HFFc6 (cell line): Measurements from ENCODE around the gene SLC38A10. TPM values are rescaled to one million over a fixed set of nuclear protein-coding genes. Genes with fewer than 3 reads are reported as not detected.

ENCODE experiments used
- DNase-seq: peaks from one replicate; pipeline ENCODE4 v3.0.0-alpha.2; 2018
- H3K27ac Mint-ChIP-seq: 2 replicates; pipeline ENCODE4 v1.8.0; 2020; ENCODE audit warnings: mild to moderate bottlenecking, mixed read lengths
- H3K27me3 Mint-ChIP-seq: 2 replicates; pipeline ENCODE4 v1.8.0; 2021; ENCODE audit warnings: mild to moderate bottlenecking, moderate library complexity, mixed read lengths; ENCODE audit not compliant: insufficient read depth
- H3K36me3 Mint-ChIP-seq: 2 replicates; pipeline ENCODE4 v1.8.0; 2021; ENCODE audit warnings: low read depth, mixed read lengths
- H3K4me1 Mint-ChIP-seq: 2 replicates; pipeline ENCODE4 v1.8.0; 2020; ENCODE audit warnings: low read depth, mixed read lengths
- H3K4me3 Mint-ChIP-seq: 2 replicates; pipeline ENCODE4 v1.8.0; 2020; ENCODE audit warnings: mild to moderate bottlenecking, moderate library complexity, mixed read lengths
- H3K9me3 Mint-ChIP-seq: 2 replicates; pipeline ENCODE4 v1.8.0; 2020; ENCODE audit warnings: mild to moderate bottlenecking, mixed read lengths
- total RNA-seq, 6 experiments: library from RNA; stranded (reverse); fragmentation: NEBNext Ultra II Directional; extraction: Animal tissue kit (Norgen Biotek cat#: 25700); gene quantifications; 2 replicates in 1 of 6; 3 replicates in 5 of 6; pipeline ENCODE4 v1.2.3, GENCODE V29; 2021
- TF ChIP-seq, protein P1 (sequence below): fragments of 200-600 bp; sonication (generic); IDR thresholded peaks from 2 replicates; pipeline ENCODE4 v1.5.0; 2021; ENCODE audit warnings: antibody characterized with exemption, mild to moderate bottlenecking

SLC38A10 gene
- total RNA-seq, 6 experiments from 2014 or later, result 71.2 to 88.3 (median 72.2) TPM

DNA sequence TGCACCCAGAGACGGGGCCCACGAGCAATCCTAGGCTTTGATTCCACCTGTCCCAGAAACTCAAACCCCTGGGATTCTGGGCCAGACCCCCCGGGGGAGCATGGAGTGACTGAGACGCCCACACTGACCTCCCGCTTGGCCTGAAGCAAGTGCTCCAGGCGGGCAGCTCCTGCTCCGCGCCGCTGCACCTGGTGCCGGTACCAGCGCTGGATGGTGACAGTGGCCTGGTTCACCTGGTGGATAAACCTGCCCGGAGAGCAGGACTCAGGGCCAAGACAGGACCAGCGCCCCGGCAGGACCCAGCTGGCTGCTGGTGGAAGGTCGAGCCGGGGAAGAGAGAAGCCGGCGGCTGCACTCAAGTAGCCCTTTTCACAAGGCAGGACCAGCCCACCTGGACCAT, 94.9 kb downstream of the SLC38A10 start:
- no peaks in the 10 kb centered on the region for H3K36me3 Mint-ChIP-seq
- no peak overlapping the region for H3K27ac Mint-ChIP-seq
- no peak for DNase-seq
- TF ChIP-seq, protein P1, sequence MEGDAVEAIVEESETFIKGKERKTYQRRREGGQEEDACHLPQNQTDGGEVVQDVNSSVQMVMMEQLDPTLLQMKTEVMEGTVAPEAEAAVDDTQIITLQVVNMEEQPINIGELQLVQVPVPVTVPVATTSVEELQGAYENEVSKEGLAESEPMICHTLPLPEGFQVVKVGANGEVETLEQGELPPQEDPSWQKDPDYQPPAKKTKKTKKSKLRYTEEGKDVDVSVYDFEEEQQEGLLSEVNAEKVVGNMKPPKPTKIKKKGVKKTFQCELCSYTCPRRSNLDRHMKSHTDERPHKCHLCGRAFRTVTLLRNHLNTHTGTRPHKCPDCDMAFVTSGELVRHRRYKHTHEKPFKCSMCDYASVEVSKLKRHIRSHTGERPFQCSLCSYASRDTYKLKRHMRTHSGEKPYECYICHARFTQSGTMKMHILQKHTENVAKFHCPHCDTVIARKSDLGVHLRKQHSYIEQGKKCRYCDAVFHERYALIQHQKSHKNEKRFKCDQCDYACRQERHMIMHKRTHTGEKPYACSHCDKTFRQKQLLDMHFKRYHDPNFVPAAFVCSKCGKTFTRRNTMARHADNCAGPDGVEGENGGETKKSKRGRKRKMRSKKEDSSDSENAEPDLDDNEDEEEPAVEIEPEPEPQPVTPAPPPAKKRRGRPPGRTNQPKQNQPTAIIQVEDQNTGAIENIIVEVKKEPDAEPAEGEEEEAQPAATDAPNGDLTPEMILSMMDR, result no peak
- H3K9me3 Mint-ChIP-seq, result no peaks in the 10 kb centered on the region
- no peak overlapping the region for H3K4me3 Mint-ChIP-seq
- no peaks in the 10 kb centered on the region for H3K27me3 Mint-ChIP-seq
- no peaks in the 10 kb centered on the region for H3K4me1 Mint-ChIP-seq

DNA sequence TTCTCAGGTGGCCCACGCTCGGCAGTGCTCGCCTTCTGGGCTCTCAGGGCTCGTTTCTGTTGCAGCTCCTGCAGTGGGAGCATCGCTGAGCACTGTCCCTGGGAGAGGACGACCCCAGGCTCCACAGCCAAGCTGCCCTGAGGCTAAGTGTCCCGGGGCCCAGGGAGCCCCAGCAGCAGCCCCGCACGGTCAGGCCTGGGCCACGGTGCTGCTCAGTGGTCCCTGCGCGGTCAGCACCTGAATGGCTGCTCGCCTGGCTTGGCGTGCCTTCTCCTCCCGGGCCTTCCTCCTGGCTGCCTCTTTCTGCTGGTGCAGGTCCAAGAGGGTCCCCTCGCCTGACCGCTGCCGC, 95.7 kb downstream of the SLC38A10 start:
- Mint-ChIP-seq H3K4me3 (no peak overlapping the region), H3K27me3 (no peaks in the 10 kb centered on the region), H3K27ac (no peak overlapping the region), H3K9me3 (no peaks in the 10 kb centered on the region), H3K4me1 (no peaks in the 10 kb centered on the region), H3K36me3 (no peaks in the 10 kb centered on the region)
- TF ChIP-seq, protein P1, result no peak
- no peak for DNase-seq

DNA sequence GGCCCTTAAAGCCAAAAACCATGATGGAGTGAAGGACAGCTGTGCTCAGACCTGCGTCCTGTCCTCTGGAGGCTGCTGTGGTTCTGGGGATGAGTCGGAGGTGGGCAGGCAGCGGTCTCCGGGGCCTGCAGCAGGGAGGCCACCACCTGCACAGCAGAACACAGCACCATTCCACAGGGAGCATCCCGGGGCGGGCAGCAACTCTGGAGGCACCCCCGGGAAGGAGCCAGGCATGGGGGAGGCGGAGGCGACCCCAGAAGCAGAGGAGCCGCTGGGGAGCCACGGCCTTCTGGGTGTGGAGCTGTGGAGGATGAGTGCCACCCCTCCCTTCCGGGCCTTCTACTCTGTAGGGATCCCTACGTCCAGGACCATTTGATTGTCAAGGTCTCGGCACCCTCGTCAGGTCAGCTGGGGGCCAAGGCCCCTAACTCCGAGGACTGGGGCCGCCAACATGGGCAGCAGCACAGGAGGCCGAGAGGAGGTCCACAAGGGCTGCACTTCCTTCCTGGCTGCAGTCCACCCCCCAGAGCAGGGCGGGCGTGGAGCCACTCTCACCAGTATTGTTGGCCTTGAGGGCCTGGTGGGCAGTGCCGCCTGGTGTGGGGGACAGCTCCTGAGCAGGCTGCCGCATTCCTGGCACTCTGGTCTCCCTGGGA, 96.2 kb downstream of the SLC38A10 start:
- Mint-ChIP-seq H3K36me3 (no peaks in the 10 kb centered on the region), H3K27me3 (no peaks in the 10 kb centered on the region), H3K27ac (no peak overlapping the region), H3K4me3 (no peak overlapping the region), H3K4me1 (no peaks in the 10 kb centered on the region), H3K9me3 (no peaks in the 10 kb centered on the region)
- TF ChIP-seq, protein P1, result no peak
- no peak for DNase-seq

DNA sequence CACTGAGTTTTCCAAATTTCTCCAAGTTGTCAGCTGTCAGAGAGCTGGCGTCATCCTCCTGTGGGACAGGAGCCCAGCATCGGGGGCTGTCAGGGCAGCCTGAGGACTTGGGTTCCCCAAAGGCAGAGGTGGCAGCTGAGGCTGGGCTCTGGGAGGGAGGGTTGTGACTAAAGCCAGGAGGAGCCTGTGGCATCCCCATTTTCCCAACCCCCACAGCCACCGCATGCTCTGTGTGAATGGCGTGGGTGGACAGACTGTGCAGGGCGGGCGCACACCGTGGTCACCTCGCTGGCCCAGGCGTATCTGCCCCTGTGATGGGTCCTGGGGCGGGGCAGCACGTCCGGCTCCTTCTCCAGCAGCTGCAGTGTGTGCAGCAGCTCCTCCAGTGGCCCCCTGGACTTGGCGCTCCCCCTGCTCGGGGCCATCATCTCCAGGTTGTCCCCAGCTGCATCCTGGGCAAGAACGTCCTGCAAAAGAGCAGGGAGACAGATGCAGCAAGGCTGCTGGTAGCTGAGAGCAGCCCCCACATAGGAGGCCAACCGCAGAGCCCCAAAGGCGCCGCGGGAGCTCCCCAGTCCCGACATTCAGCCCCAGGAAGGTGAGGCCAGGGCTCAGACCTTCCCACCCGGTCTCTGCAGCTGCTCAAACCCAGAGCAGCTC, 97.1 kb downstream of the SLC38A10 start:
- Mint-ChIP-seq H3K27me3 (no peaks in the 10 kb centered on the region), H3K36me3 (no peaks in the 10 kb centered on the region), H3K27ac (no peak overlapping the region), H3K9me3 (no peaks in the 10 kb centered on the region), H3K4me1 (no peaks in the 10 kb centered on the region), H3K4me3 (no peak overlapping the region)
- no peak for DNase-seq
- TF ChIP-seq, protein P1, result no peak

DNA sequence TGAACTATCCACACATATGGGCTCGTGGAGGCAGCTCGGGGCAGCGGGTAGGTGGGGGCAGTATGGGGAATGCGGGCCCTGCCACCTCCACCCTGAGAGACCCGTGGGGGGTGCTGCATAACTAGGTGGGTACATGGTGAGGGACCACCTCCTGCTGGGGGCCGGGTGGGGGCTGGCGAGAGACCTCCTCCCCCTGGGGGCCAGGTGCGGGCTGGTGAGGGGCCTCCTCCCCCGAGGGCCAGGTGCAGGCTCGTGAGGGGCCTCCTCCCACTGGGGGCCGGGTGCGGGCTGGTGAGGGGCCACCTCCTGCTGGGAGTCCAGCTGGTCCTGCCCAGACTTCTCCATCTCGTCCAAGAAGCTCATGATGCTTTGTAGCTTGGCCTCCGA, 97.7 kb downstream of the SLC38A10 start:
- no peak for DNase-seq
- TF ChIP-seq, protein P1, result no peak
- H3K36me3 Mint-ChIP-seq, result no peaks in the 10 kb centered on the region
- no peaks in the 10 kb centered on the region for H3K4me1 Mint-ChIP-seq
- H3K27ac Mint-ChIP-seq, result no peak overlapping the region
- no peaks in the 10 kb centered on the region for H3K9me3 Mint-ChIP-seq
- no peak overlapping the region for H3K4me3 Mint-ChIP-seq
- H3K27me3 Mint-ChIP-seq, result no peaks in the 10 kb centered on the region
